ENCODE measurements around the gene PIK3C2G.

PIK3C2G gene

GRCh38 chr12:18355429-18355828 lies 94.1 kb downstream of the PIK3C2G start:
- DNase-seq, result no peak

- no peak for DNase-seq
Observed at GRCh38 chr12:18358077-18358476, 96.8 kb downstream of the PIK3C2G start.

- DNase-seq, result no peak
Observed at GRCh38 chr12:18358930-18359329, 97.6 kb downstream of the PIK3C2G start.

- no peak for DNase-seq
Observed at GRCh38 chr12:18361433-18361832, 100.1 kb downstream of the PIK3C2G start.

GRCh38 chr12:18363321-18363720 lies 102.0 kb downstream of the PIK3C2G start:
- DNase-seq, result no peak

- DNase-seq, result no peak
Observed at GRCh38 chr12:18368594-18368993, 107.3 kb downstream of the PIK3C2G start.

GRCh38 chr12:18373181-18373580 lies 111.9 kb downstream of the PIK3C2G start:
- DNase-seq, result no peak

GRCh38 chr12:18375131-18375530 lies 113.8 kb downstream of the PIK3C2G start:
- no peak for DNase-seq

GRCh38 chr12:18375583-18375982 lies 114.3 kb downstream of the PIK3C2G start:
- no peak for DNase-seq

GRCh38 chr12:18382236-18382885 lies 121.0 kb downstream of the PIK3C2G start:
- no peak for DNase-seq

- DNase-seq, result no peak
Observed at GRCh38 chr12:18383203-18383602, 121.9 kb downstream of the PIK3C2G start.

GRCh38 chr12:18387706-18388105 lies 126.4 kb downstream of the PIK3C2G start:
- no peak for DNase-seq

- no peak for DNase-seq
Observed at GRCh38 chr12:18389820-18390219, 128.5 kb downstream of the PIK3C2G start.

GRCh38 chr12:18391151-18391550 lies 129.8 kb downstream of the PIK3C2G start:
- DNase-seq, result no peak

GRCh38 chr12:18394742-18395141 lies 133.4 kb downstream of the PIK3C2G start:
- DNase-seq, result no peak

GRCh38 chr12:18400186-18400585 lies 138.9 kb downstream of the PIK3C2G start:
- no peak for DNase-seq

- no peak for DNase-seq
Observed at GRCh38 chr12:18402872-18403611, 141.7 kb downstream of the PIK3C2G start.

GRCh38 chr12:18411453-18411852 lies 150.1 kb downstream of the PIK3C2G start:
- DNase-seq, result no peak

- no peak for DNase-seq
Observed at GRCh38 chr12:18414671-18415070, 153.4 kb downstream of the PIK3C2G start.

GRCh38 chr12:18415227-18415626 lies 153.9 kb downstream of the PIK3C2G start:
- no peak for DNase-seq

- DNase-seq, result no peak
Observed at GRCh38 chr12:18416412-18416811, 155.1 kb downstream of the PIK3C2G start.

GRCh38 chr12:18419311-18419710 lies 158.0 kb downstream of the PIK3C2G start:
- no peak for DNase-seq

GRCh38 chr12:18421867-18422266 lies 160.5 kb downstream of the PIK3C2G start:
- DNase-seq, result no peak

- no peak for DNase-seq
Observed at GRCh38 chr12:18422871-18423270, 161.6 kb downstream of the PIK3C2G start.

GRCh38 chr12:18424857-18425256 lies 163.5 kb downstream of the PIK3C2G start:
- no peak for DNase-seq
